RWPE2 (cell line): ENCODE results near the gene ARID3A.

Experiments
- ATAC-seq: fragments of 200-7000 bp; cut with Tn5 transposase; 3 replicates; pipeline ENCODE4 v1.9.1; 2021; ENCODE audit warnings: low read depth
- DNase-seq: peaks from one replicate; pipeline ENCODE4 v3.0.0-alpha.2; 2020; ENCODE audit warnings: low spot score
- H3K27ac ChIP-seq: fragments of 450-650 bp; 2 replicates; pipeline ENCODE4 v1.5.1; 2017; ENCODE audit warnings: mild to moderate bottlenecking; ENCODE audit not compliant: poor library complexity, severe bottlenecking
- H3K27me3 ChIP-seq: fragments of 250-450 bp; sonication (Bioruptor Pico); 2 replicates; pipeline ENCODE4 v1.5.1; 2021; ENCODE audit warnings: mild to moderate bottlenecking, moderate library complexity; ENCODE audit not compliant: insufficient read depth, poor library complexity, severe bottlenecking
- H3K36me3 ChIP-seq: fragments of 250-450 bp; sonication (Bioruptor Pico); 2 replicates; pipeline ENCODE4 v1.5.1; 2020; ENCODE audit warnings: low read depth, mild to moderate bottlenecking, moderate library complexity
- H3K4me1 ChIP-seq: fragments of 250-450 bp; sonication (Bioruptor Pico); 2 replicates; pipeline ENCODE4 v1.5.1; 2021; ENCODE audit warnings: mild to moderate bottlenecking, moderate library complexity; ENCODE audit not compliant: insufficient read depth, poor library complexity, severe bottlenecking
- H3K4me3 ChIP-seq: fragments of 250-450 bp; sonication (Bioruptor Pico); 2 replicates; pipeline ENCODE4 v1.5.1; 2021; ENCODE audit warnings: mild to moderate bottlenecking, moderate library complexity; ENCODE audit not compliant: severe bottlenecking
- H3K9me3 ChIP-seq: fragments of 250-450 bp; sonication (Bioruptor Pico); 2 replicates; pipeline ENCODE4 v1.5.1; 2021; ENCODE audit warnings: mild to moderate bottlenecking, moderate library complexity; ENCODE audit not compliant: severe bottlenecking
- TF ChIP-seq, protein P1 (sequence below): fragments of 450-650 bp; IDR thresholded peaks from one replicate; pipeline ENCODE4 v1.5.1; 2017; ENCODE audit warnings: mild to moderate bottlenecking, moderate library complexity; ENCODE audit not compliant: poor library complexity, severe bottlenecking

Gene ARID3A

DNA sequence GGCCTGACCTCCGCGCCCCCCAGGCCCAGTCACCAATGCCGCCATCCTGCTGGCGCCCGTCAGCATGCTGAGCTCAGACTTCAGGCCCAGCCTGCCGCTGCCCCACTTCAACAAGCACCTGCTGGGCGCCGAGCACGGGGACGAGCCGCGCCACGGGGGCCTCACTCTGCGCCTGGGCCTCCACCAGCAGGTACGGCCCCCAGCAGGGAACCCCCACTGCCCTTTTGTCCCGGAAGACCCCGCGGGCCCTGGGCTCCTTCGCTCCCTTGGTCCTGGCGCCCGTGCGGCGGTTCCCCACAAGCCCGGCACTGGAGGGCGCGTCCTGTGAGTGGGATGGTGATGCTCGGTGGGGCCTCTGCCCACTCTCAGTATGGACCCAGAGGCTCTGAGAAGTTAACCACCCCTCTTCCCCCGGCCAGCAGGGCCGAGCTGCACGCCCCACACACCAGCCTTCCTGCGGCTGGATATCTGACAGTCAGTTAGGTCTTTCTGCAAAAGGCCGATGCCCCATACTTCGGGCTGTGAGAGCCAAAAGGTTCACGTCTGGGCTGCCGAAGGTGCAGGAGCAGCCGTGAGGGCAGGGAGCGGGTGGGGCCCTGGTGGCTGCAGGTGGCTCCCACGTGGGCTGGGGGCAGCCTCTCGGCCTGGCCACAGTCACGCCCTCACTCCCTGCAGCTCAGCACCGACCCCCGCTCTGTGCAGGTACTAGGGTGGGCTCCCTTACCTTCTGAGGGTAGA, 66.3 kb downstream of the ARID3A start:
- Histone ChIP-seq H3K4me1 (no peaks in the 10 kb centered on the region), H3K27ac (no peak overlapping the region), H3K27me3 (peaks cover 6% of the 10 kb centered on the region), H3K36me3 (peaks cover 26% of the 10 kb centered on the region), H3K9me3 (no peaks in the 10 kb centered on the region), H3K4me3 (no peak overlapping the region)
- DNase-seq, result no peak
- TF ChIP-seq, protein P1, sequence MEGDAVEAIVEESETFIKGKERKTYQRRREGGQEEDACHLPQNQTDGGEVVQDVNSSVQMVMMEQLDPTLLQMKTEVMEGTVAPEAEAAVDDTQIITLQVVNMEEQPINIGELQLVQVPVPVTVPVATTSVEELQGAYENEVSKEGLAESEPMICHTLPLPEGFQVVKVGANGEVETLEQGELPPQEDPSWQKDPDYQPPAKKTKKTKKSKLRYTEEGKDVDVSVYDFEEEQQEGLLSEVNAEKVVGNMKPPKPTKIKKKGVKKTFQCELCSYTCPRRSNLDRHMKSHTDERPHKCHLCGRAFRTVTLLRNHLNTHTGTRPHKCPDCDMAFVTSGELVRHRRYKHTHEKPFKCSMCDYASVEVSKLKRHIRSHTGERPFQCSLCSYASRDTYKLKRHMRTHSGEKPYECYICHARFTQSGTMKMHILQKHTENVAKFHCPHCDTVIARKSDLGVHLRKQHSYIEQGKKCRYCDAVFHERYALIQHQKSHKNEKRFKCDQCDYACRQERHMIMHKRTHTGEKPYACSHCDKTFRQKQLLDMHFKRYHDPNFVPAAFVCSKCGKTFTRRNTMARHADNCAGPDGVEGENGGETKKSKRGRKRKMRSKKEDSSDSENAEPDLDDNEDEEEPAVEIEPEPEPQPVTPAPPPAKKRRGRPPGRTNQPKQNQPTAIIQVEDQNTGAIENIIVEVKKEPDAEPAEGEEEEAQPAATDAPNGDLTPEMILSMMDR, result no peak
- no peak for ATAC-seq

GRCh38 chr19:992670-993055, 66.8 kb downstream of the ARID3A start:
- TF ChIP-seq, protein P1, result no peak
- peaks cover 11% of the 10 kb centered on the region for H3K27me3 ChIP-seq
- H3K9me3 ChIP-seq, result no peaks in the 10 kb centered on the region
- H3K4me3 ChIP-seq, result no peak overlapping the region
- no peak for ATAC-seq
- DNase-seq, result no peak
- no peak overlapping the region for H3K27ac ChIP-seq
- H3K36me3 ChIP-seq, result peaks cover 26% of the 10 kb centered on the region
- no peaks in the 10 kb centered on the region for H3K4me1 ChIP-seq

- no peak overlapping the region for H3K4me3 ChIP-seq
- H3K36me3 ChIP-seq, result peaks cover 26% of the 10 kb centered on the region
- no peak for DNase-seq
- H3K27ac ChIP-seq, result no peak overlapping the region
- peaks cover 18% of the 10 kb centered on the region for H3K27me3 ChIP-seq
- no peak for ATAC-seq
- H3K4me1 ChIP-seq, result no peaks in the 10 kb centered on the region
- TF ChIP-seq, protein P1, result no peak
- no peaks in the 10 kb centered on the region for H3K9me3 ChIP-seq
These were observed 67.6 kb downstream of the ARID3A start for GRCh38 chr19:993361-993830.

DNA sequence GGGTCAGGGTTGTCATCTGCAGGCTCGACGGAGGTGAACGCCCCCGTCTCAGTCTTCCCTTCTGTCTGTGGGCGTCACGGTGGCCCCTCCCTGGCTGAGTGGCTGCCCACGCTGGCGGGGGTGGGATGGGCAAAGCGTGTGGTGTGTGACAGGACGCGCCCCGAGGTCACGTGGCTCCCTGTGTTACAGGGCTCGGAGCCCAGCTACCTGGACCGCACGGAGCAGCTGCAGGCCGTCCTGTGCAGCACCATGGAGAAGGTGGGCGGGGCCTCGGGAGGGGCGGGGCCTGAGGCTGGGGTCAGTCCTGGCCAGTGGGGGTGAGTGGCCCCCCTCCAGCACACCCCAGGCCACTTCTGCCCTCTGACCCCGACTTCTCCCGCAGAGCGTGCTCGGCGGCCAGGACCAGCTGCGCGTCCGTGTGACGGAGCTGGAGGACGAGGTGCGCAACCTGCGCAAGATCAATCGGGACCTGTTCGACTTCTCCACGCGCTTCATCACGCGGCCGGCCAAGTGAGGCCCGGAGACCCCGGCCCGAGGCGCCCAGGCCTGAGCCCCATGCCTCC, 68.1 kb downstream of the ARID3A start:
- H3K27me3 ChIP-seq, result peaks cover 21% of the 10 kb centered on the region
- H3K4me1 ChIP-seq, result no peaks in the 10 kb centered on the region
- no peak overlapping the region for H3K27ac ChIP-seq
- H3K36me3 ChIP-seq, result peaks cover 26% of the 10 kb centered on the region
- TF ChIP-seq, protein P1, result no peak
- H3K9me3 ChIP-seq, result no peaks in the 10 kb centered on the region
- H3K4me3 ChIP-seq, result no peak overlapping the region
- no peak for DNase-seq
- no peak for ATAC-seq

DNA sequence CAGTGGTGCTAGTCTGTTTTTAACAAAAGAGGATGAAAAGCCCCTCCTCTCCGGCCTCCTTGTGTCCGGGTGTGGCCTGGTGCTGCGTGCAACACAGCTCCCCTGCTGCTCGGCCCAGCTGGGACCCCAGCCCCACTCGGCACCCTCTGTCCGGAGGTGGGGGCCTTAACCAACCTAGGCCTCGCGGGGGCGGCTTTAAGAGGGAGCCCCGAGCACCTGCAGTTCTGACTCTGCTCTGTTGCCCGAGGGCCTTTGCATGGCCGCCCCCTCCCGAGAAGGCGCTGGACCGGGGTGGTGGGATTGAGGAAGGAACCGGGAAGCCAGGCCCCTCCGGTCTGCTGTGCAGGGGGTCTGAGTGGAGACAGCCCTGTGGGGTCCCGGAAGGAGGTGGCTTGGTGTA, 68.7 kb downstream of the ARID3A start:
- Histone ChIP-seq H3K27me3 (peaks cover 27% of the 10 kb centered on the region), H3K27ac (no peak overlapping the region), H3K4me3 (no peak overlapping the region), H3K36me3 (peaks cover 26% of the 10 kb centered on the region), H3K4me1 (no peaks in the 10 kb centered on the region), H3K9me3 (no peaks in the 10 kb centered on the region)
- ATAC-seq, result no peak
- no peak for DNase-seq
- TF ChIP-seq, protein P1, result no peak
